HepG2 (cell line): ENCODE results near the gene CCR8. TPM values are rescaled to one million over a fixed set of nuclear protein-coding genes. Genes with fewer than 3 reads are reported as not detected.

Source experiments
- ATAC-seq: fragments of 200-7000 bp; cut with Tn5 transposase; 3 replicates; pipeline ENCODE4 v1.9.1; 2020; ENCODE audit warnings: mild to moderate bottlenecking, moderate library complexity
- BruUV-seq: library from RNA; stranded (reverse); fragments of 400-500 nt; replicated peaks from 2 replicates; lab custom pipeline; 2021; lab: Mats Ljungman, UMichigan
- CTCF ChIA-PET: fragments of 300-600 bp; formaldehyde crosslinking; extraction: SDS; loops from one replicate; lab custom pipeline; 2021; ENCODE audit warnings: low total read pairs, inconsistent platforms, low intra/inter-chr PET ratio; lab: Yijun Ruan, JAX
- POLR2A ChIA-PET: fragments of 350-600 bp; sonication (Branson Sonifier 250); formaldehyde crosslinking; loops from one replicate; lab custom pipeline; 2020; ENCODE audit warnings: antibody characterized with exemption, inconsistent platforms; lab: Yijun Ruan, JAX
- DNase-seq: peaks from one replicate; pipeline ENCODE4 v3.0.0-alpha.2; 2015; ENCODE audit warnings: low spot score
- FAIRE-seq: peaks from 3 replicates; lab custom pipeline; 2011; peaks lifted over from hg19 to GRCh38; lab: Jason Lieb, UNC
- H2AFZ ChIP-seq: one replicate; pipeline ENCODE4 v1.6.1; 2011; ENCODE audit warnings: low read length, inconsistent platforms
- H3K27ac ChIP-seq: fragments of 300-600 bp; 3 replicates; pipeline ENCODE4 v1.8.0; 2011; ENCODE audit warnings: mixed run types, mild to moderate bottlenecking, mixed read lengths, low read length, inconsistent platforms; ENCODE audit not compliant: insufficient read depth; ENCODE audit errors: extremely low read length
- H3K27me3 ChIP-seq, 2 experiments: fragments of 200-600 bp in 1 of 2; 2 replicates in 1 of 2; 3 replicates in 1 of 2; pipeline versions ENCODE4 v1.6.0 to v1.8.0; 2011; ENCODE audit warnings: low read length in 2 of 2, mild to moderate bottlenecking in 2 of 2, moderate library complexity in 2 of 2, inconsistent platforms in 1 of 2; ENCODE audit not compliant: insufficient read depth in 2 of 2, control insufficient read depth in 1 of 2
- H3K36me3 ChIP-seq, 2 experiments: fragments of 200-600 bp in 1 of 2; replicated peaks in 1 of 2; 2 replicates in 1 of 2; 3 replicates in 1 of 2; pipeline versions ENCODE4 v1.5.1 to v1.8.0; 2011; ENCODE audit warnings: low read length in 2 of 2, inconsistent platforms in 1 of 2; ENCODE audit not compliant: insufficient read depth in 2 of 2, control insufficient read depth in 1 of 2
- H3K4me1 ChIP-seq: 2 replicates; pipeline ENCODE4 v1.5.1; 2012; ENCODE audit warnings: low read length, inconsistent platforms; ENCODE audit not compliant: insufficient read depth
- H3K4me2 ChIP-seq: 2 replicates; pipeline ENCODE4 v1.6.0; 2011; ENCODE audit warnings: low read depth, low read length, inconsistent platforms
- H3K4me3 ChIP-seq, 3 experiments: fragments of 200-600 bp in 1 of 3; sonication (generic), shearing (Covaris generic) in 1 of 3; replicated peaks in 1 of 3; 2 replicates each; pipeline ENCODE4 v1.5.1; 2011 to 2016; ENCODE audit warnings: low read length in 3 of 3, inconsistent platforms in 2 of 3, low read depth in 2 of 3, mild to moderate bottlenecking in 2 of 3, control low read depth in 1 of 3, mixed read lengths in 1 of 3; ENCODE audit not compliant: insufficient read depth in 1 of 3
- H3K79me2 ChIP-seq: one replicate; pipeline ENCODE4 v1.6.1; 2011; ENCODE audit warnings: low read length, inconsistent platforms; ENCODE audit not compliant: insufficient read depth
- H3K9ac ChIP-seq: 2 replicates; pipeline ENCODE4 v1.6.0; 2011; ENCODE audit warnings: mild to moderate bottlenecking, low read depth, low read length, inconsistent platforms; ENCODE audit not compliant: insufficient read depth
- H3K9me3 ChIP-seq: 2 replicates; pipeline ENCODE4 v1.5.1; 2012; ENCODE audit warnings: mild to moderate bottlenecking, low read length
- H4K20me1 ChIP-seq: 2 replicates; pipeline ENCODE4 v1.6.0; 2011; ENCODE audit warnings: inconsistent platforms, mild to moderate bottlenecking, low read length, moderate library complexity; ENCODE audit not compliant: insufficient read depth
- ARNT ChIP-seq: fragments of 450-650 bp; IDR thresholded peaks from 2 replicates; pipeline ENCODE4 v1.6.1; 2017
- BRF2 ChIP-seq: sonication (generic); formaldehyde crosslinking; IDR thresholded peaks from 2 replicates; pipeline ENCODE4 v1.8.1; 2022; ENCODE audit warnings: mild to moderate bottlenecking, missing genetic modification reagents
- DDIT3 ChIP-seq: sonication (generic); formaldehyde crosslinking; IDR thresholded peaks from 2 replicates; pipeline ENCODE4 v1.4.0; 2020; ENCODE audit warnings: mild to moderate bottlenecking, missing genetic modification reagents
- KAT2B ChIP-seq: fragments of 150-350 bp; IDR thresholded peaks from 2 replicates; pipeline ENCODE4 v1.6.1; 2014; ENCODE audit warnings: low read depth, low read length, borderline replicate concordance
- MAFG ChIP-seq: sonication (generic); formaldehyde crosslinking; IDR thresholded peaks from 2 replicates; pipeline ENCODE4 v1.5.1; 2020; ENCODE audit warnings: mild to moderate bottlenecking, missing genetic modification reagents
- RFX1 ChIP-seq: fragments of 450-650 bp; IDR thresholded peaks from 2 replicates; pipeline ENCODE4 v1.6.1; 2017
- RFXAP ChIP-seq: sonication (generic); formaldehyde crosslinking; IDR thresholded peaks from 2 replicates; pipeline ENCODE4 v1.4.0; 2020; ENCODE audit warnings: missing genetic modification reagents, borderline replicate concordance
- SNRNP70 ChIP-seq: fragments of 200-400 bp; formaldehyde crosslinking; IDR thresholded peaks from 2 replicates; pipeline ENCODE4 v1.6.1; 2017; ENCODE audit warnings: mild to moderate bottlenecking, low read depth, low read length, moderate library complexity
- ZBTB10 ChIP-seq: sonication (generic); formaldehyde crosslinking; IDR thresholded peaks from 2 replicates; pipeline ENCODE4 v1.4.0; 2020; ENCODE audit warnings: missing genetic modification reagents, borderline replicate concordance
- ZBTB44 ChIP-seq: sonication (generic); formaldehyde crosslinking; IDR thresholded peaks from 2 replicates; pipeline ENCODE4 v1.4.0; 2020; ENCODE audit warnings: missing genetic modification reagents
- ZFP36 ChIP-seq: fragments of 150-350 bp; IDR thresholded peaks from 2 replicates; pipeline ENCODE4 v1.6.1; 2018; ENCODE audit warnings: borderline replicate concordance, low read length, low read depth; ENCODE audit not compliant: partially characterized antibody
- ZNF18 ChIP-seq: sonication (generic); formaldehyde crosslinking; IDR thresholded peaks from 2 replicates; pipeline ENCODE4 v1.8.0; 2022; ENCODE audit warnings: mild to moderate bottlenecking, missing genetic modification reagents; ENCODE audit not compliant: insufficient replicate concordance
- ZNF678 ChIP-seq: sonication (generic); formaldehyde crosslinking; IDR thresholded peaks from 2 replicates; pipeline ENCODE4 v1.4.0; 2020; ENCODE audit warnings: mild to moderate bottlenecking, missing genetic modification reagents
- WGBS: methylation state at CpG from one replicate; pipeline ENCODE4 v1.1.6; 2017; ENCODE audit warnings: low lambda C conversion rate; 5-methylcytosine and 5-hydroxymethylcytosine counted together
- in situ Hi-C: cut with HindIII; loops from 2 replicates; pipeline ENCODE4 v1.10.0; 2017; ENCODE audit warnings: low pct_unique_long_range_greater_than_20kb; ENCODE audit not compliant: extremely low pct_ligation_motif_present
- intact Hi-C: fragments of 100-400 bp; cut with micrococcal nuclease; formaldehyde crosslinking; loops from one replicate; pipeline ENCODE4 v1.10.0; 2022; ENCODE audit not compliant: unreplicated experiment
- polyA plus RNA-seq, 8 experiments: library from polyadenylated mRNA; depleted of rRNA in 3 of 8; stranded (reverse) in 7 of 8; unstranded in 1 of 8; fragments of >200 nt; fragmentation: Illumina TruSeq in 4 of 8; extraction: Trizol in 4 of 8; gene quantifications; 2 replicates each; pipeline versions ENCODE4 v1.2.1 to v1.2.3, GENCODE V29; 2011 to 2016; ENCODE audit warnings: low read depth in 4 of 8, missing spikeins in 1 of 8, mixed read lengths in 1 of 8; ENCODE audit not compliant: insufficient read depth in 1 of 8
- total RNA-seq, 5 experiments: library from RNA; depleted of rRNA; stranded (reverse); fragments of >200 nt; fragmentation: Illumina TruSeq; extraction: Trizol; gene quantifications; 2 replicates each; pipeline ENCODE4 v1.2.3, GENCODE V29; 2016; ENCODE audit warnings: low read depth in 1 of 5

The CCR8 gene
- total and polyA plus RNA-seq, 2 of the 13 experiments (the other 11 are each of a cell fraction or from before 2014, with no cell fraction given), result not detected

- no peak overlapping the region for H3K27ac ChIP-seq
- no peak for DNase-seq
- TF ChIP-seq ZBTB44 (CRISPR knock-in tag), result no peak
- TF ChIP-seq DDIT3 (CRISPR knock-in tag), result no peak
- no peak for TF ChIP-seq KAT2B
- no peak for TF ChIP-seq ZBTB10
- TF ChIP-seq MAFG (CRISPR knock-in tag), result no peak
- TF ChIP-seq ARNT, result no peak
- no peak for TF ChIP-seq ZNF18 (CRISPR knock-in tag)
- no peak for TF ChIP-seq ZNF678
- no peak for TF ChIP-seq RFXAP (CRISPR knock-in tag)
- TF ChIP-seq BRF2, result no peak
- no peak for TF ChIP-seq ZFP36
- TF ChIP-seq SNRNP70, result no peak
- TF ChIP-seq RFX1, result no peak
- TF ChIP-seq, all 625 proteins: peak for 0
- 0 out of 5 replicates have a peak, but pooled peaks cover 0 to 3% of the 10 kb centered on the region in 2 experiments for H3K27me3 ChIP-seq
- ChIA-PET CTCF (interaction anchor here (2.6 to 3.2 kb wide), 4 partner anchors 78 to 186 kb away, joined by 13 to 30 read pairs (median 18); no protein-coding TSS in a partner anchor), POLR2A (no interaction called here)
- no peak overlapping the region for H3K4me3 ChIP-seq
- H3K79me2 ChIP-seq, result no peaks in the 10 kb centered on the region
- WGBS, result 60% methylated on average over 3 of the region's 3 CpGs
- intact Hi-C loops, result loop anchor here (5.0 kb wide), 1 partner anchor 179 kb away; the partner anchor contains the start of genes GORASP1 and TTC21A
- FAIRE-seq (no peak), ATAC-seq (no peak)
- no peaks in the 10 kb centered on the region for H3K9me3 ChIP-seq
- BruUV-seq, result no TSS peak
- in situ Hi-C loops, result loop anchor here (5.0 kb wide), 2 partner anchors 94 to 159 kb away; partner anchors contain the start of gene XIRP1
- H3K36me3 ChIP-seq, result no peaks in the 10 kb centered on the region
- no peak overlapping the region for H3K9ac ChIP-seq
- no peaks in the 10 kb centered on the region for H4K20me1 ChIP-seq
- no peak overlapping the region for H3K4me2 ChIP-seq
- no peak overlapping the region for H2AFZ ChIP-seq
- H3K4me1 ChIP-seq, result peaks cover 31% of the 10 kb centered on the region
These were observed 42.7 kb upstream of the CCR8 start for GRCh38 chr3:39286771-39287170.
